H1 (cell line): ENCODE measurements around the gene BUD13. TPM values are rescaled to one million over a fixed set of nuclear protein-coding genes. Genes with fewer than 3 reads are reported as not detected.

Source experiments
- CTCF ChIA-PET: fragments of 300-600 bp; sonication (Branson Sonifier 250); formaldehyde crosslinking; loops from one replicate; lab custom pipeline; 2021; ENCODE audit not compliant: partially characterized antibody; lab: Charles Lee
- POLR2A ChIA-PET: fragments of 300-600 bp; sonication (Branson Sonifier 250); formaldehyde crosslinking; loops from one replicate; lab custom pipeline; 2021; ENCODE audit warnings: inconsistent platforms; ENCODE audit not compliant: partially characterized antibody; lab: Charles Lee
- DNase-seq, 2 experiments: peaks; one replicate each; pipeline versions ENCODE4 v3.0.0 to v3.0.0-alpha.2; 2010 to 2022; ENCODE audit warnings: low spot score in 2 of 2, low read depth in 1 of 2, mixed read lengths in 1 of 2
- FAIRE-seq: peaks from 2 replicates; lab custom pipeline; 2011; peaks lifted over from hg19 to GRCh38; lab: Jason Lieb, UNC
- H2AFZ ChIP-seq: 2 replicates; pipeline ENCODE4 v1.8.1; 2012; ENCODE audit warnings: low read length, inconsistent platforms
- H2AK5ac ChIP-seq: 2 replicates; pipeline ENCODE4 v1.6.1; 2013; ENCODE audit warnings: low read depth, low read length
- H2BK120ac ChIP-seq: replicated peaks from 2 replicates; pipeline ENCODE3; 2013; ENCODE audit warnings: low read depth, low read length, inconsistent platforms
- H2BK12ac ChIP-seq: 2 replicates; pipeline ENCODE4 v1.6.1; 2013; ENCODE audit warnings: low read depth, low read length
- H2BK15ac ChIP-seq: 2 replicates; pipeline ENCODE4 v1.6.1; 2013; ENCODE audit warnings: low read length
- H2BK20ac ChIP-seq: 2 replicates; pipeline ENCODE4 v1.6.1; 2013; ENCODE audit warnings: low read length
- H2BK5ac ChIP-seq: 2 replicates; pipeline ENCODE4 v1.6.1; 2013; ENCODE audit warnings: low read depth, low read length
- H3K14ac ChIP-seq: 2 replicates; pipeline ENCODE4 v1.6.1; 2013; ENCODE audit warnings: inconsistent platforms; ENCODE audit not compliant: insufficient read length
- H3K18ac ChIP-seq: 2 replicates; pipeline ENCODE4 v1.6.1; 2013; ENCODE audit warnings: low read length; ENCODE audit errors: extremely low read depth
- H3K23ac ChIP-seq: 2 replicates; pipeline ENCODE4 v1.6.1; 2013; ENCODE audit warnings: inconsistent platforms; ENCODE audit not compliant: insufficient read length
- H3K23me2 ChIP-seq: 2 replicates; pipeline ENCODE4 v1.6.1; 2013; ENCODE audit warnings: low read depth, low read length
- H3K27ac ChIP-seq: 2 replicates; pipeline ENCODE4 v1.6.1; 2011; ENCODE audit warnings: low read depth, low read length, inconsistent platforms
- H3K27me3 ChIP-seq, 4 experiments: replicated peaks in 1 of 4; 1 replicate in 1 of 4; 2 replicates in 3 of 4; pipeline versions ENCODE4 v1.6.1 to v1.8.1; 2011 to 2013; ENCODE audit warnings: low read length in 3 of 4, mild to moderate bottlenecking in 3 of 4, inconsistent platforms in 2 of 4, mixed read lengths in 2 of 4, moderate library complexity in 1 of 4; ENCODE audit not compliant: control insufficient read depth in 3 of 4, insufficient read depth in 3 of 4; ENCODE audit errors: extremely low read depth in 1 of 4
- H3K36me3 ChIP-seq, 4 experiments: 2 replicates each; pipeline versions ENCODE4 v1.6.1 to v1.8.1; 2011 to 2013; ENCODE audit warnings: mild to moderate bottlenecking in 4 of 4, low read length in 3 of 4, moderate library complexity in 2 of 4, control low read depth in 1 of 4, inconsistent platforms in 1 of 4; ENCODE audit not compliant: insufficient read depth in 4 of 4, control insufficient read depth in 2 of 4
- H3K4ac ChIP-seq: replicated peaks from 2 replicates; pipeline ENCODE3; 2013; ENCODE audit warnings: low read length, low read depth, mixed read lengths, inconsistent platforms; ENCODE audit not compliant: insufficient read length
- H3K4me1 ChIP-seq, 4 experiments: replicated peaks in 1 of 4; 1 replicate in 1 of 4; 2 replicates in 3 of 4; pipeline versions ENCODE4 v1.6.1 to v1.8.1; 2011 to 2013; ENCODE audit warnings: low read length in 3 of 4, inconsistent platforms in 2 of 4, mixed read lengths in 1 of 4; ENCODE audit not compliant: insufficient read depth in 4 of 4, control insufficient read depth in 3 of 4
- H3K4me2 ChIP-seq, 2 experiments: 2 replicates each; pipeline versions ENCODE4 v1.6.1 to v1.8.1; 2011 to 2013; ENCODE audit warnings: low read depth in 2 of 2, low read length in 2 of 2, control low read depth in 1 of 2, inconsistent platforms in 1 of 2, mild to moderate bottlenecking in 1 of 2; ENCODE audit not compliant: insufficient read depth in 1 of 2
- H3K4me3 ChIP-seq, 4 experiments: fragments of 200-600, 300-600 bp in 1 of 4; sonication (generic), shearing (Covaris generic), sonication (Bioruptor Twin) in 1 of 4; 2 replicates each; pipeline versions ENCODE4 v1.5.1 to v1.8.1; 2011 to 2016; ENCODE audit warnings: low read length in 4 of 4, low read depth in 3 of 4, control low read depth in 2 of 4, inconsistent platforms in 2 of 4, mild to moderate bottlenecking in 2 of 4, mixed read lengths in 1 of 4, moderate library complexity in 1 of 4; ENCODE audit not compliant: insufficient read depth in 2 of 4; ENCODE audit errors: extremely low read depth in 1 of 4
- H3K56ac ChIP-seq: replicated peaks from 2 replicates; pipeline ENCODE3; 2013; ENCODE audit warnings: low read depth, mild to moderate bottlenecking, mixed read lengths, low read length, inconsistent platforms; ENCODE audit not compliant: insufficient read length
- H3K79me1 ChIP-seq: 2 replicates; pipeline ENCODE4 v1.6.1; 2013; ENCODE audit warnings: low read depth, low read length, control low read depth
- H3K79me2 ChIP-seq, 2 experiments: 2 replicates each; pipeline versions ENCODE4 v1.6.1 to v1.8.1; 2012 to 2013; ENCODE audit warnings: low read length in 2 of 2, mild to moderate bottlenecking in 2 of 2, inconsistent platforms in 1 of 2; ENCODE audit not compliant: insufficient read depth in 2 of 2, control insufficient read depth in 1 of 2
- H3K9ac ChIP-seq, 4 experiments: replicated peaks in 1 of 4; 1 replicate in 1 of 4; 2 replicates in 3 of 4; pipeline versions ENCODE4 v1.6.1 to v1.8.1; 2011 to 2013; ENCODE audit warnings: low read depth in 3 of 4, low read length in 3 of 4, control low read depth in 2 of 4, mild to moderate bottlenecking in 2 of 4, moderate library complexity in 2 of 4, inconsistent platforms in 1 of 4; ENCODE audit errors: extremely low read depth in 1 of 4
- H3K9me3 ChIP-seq, 2 experiments: 2 replicates each; pipeline versions ENCODE4 v1.6.1 to v1.8.1; 2012 to 2013; ENCODE audit warnings: mild to moderate bottlenecking in 2 of 2, moderate library complexity in 2 of 2, control low read depth in 1 of 2, inconsistent platforms in 1 of 2, low read depth in 1 of 2, low read length in 1 of 2, mixed read lengths in 1 of 2; ENCODE audit not compliant: insufficient read depth in 2 of 2
- H4K20me1 ChIP-seq, 2 experiments: replicated peaks in 1 of 2; 2 replicates each; pipeline versions ENCODE3 to v1.8.1; 2011 to 2013; ENCODE audit warnings: inconsistent platforms in 2 of 2, low read length in 2 of 2, mild to moderate bottlenecking in 1 of 2; ENCODE audit not compliant: insufficient read depth in 2 of 2, control insufficient read depth in 1 of 2
- H4K5ac ChIP-seq: 2 replicates; pipeline ENCODE4 v1.6.1; 2013; ENCODE audit warnings: low read length, low read depth, mixed read lengths, inconsistent platforms; ENCODE audit not compliant: insufficient read length
- H4K8ac ChIP-seq: 2 replicates; pipeline ENCODE4 v1.8.0; 2013; ENCODE audit warnings: mild to moderate bottlenecking, moderate library complexity, low read length, inconsistent platforms; ENCODE audit not compliant: insufficient read depth; ENCODE audit errors: extremely low read depth
- H4K91ac ChIP-seq: replicated peaks from 2 replicates; pipeline ENCODE3; 2013; ENCODE audit warnings: low read length, mixed read lengths, inconsistent platforms; ENCODE audit not compliant: insufficient read length
- ATF2 ChIP-seq: IDR thresholded peaks from 2 replicates; pipeline ENCODE4 v1.6.1; 2012; ENCODE audit warnings: low read length, inconsistent platforms
- CBX8 ChIP-seq: fragments of 300-800, 300-1000 bp; sonication (generic); IDR thresholded peaks from 2 replicates; pipeline ENCODE4 v1.7.1; 2016; ENCODE audit warnings: low read depth, low read length, borderline replicate concordance
- EP300 ChIP-seq, 2 experiments: IDR thresholded peaks; 1 replicate in 1 of 2; 2 replicates in 1 of 2; pipeline ENCODE4 v1.6.1; 2011 to 2012; ENCODE audit warnings: low read depth in 2 of 2, low read length in 2 of 2, mild to moderate bottlenecking in 2 of 2, borderline replicate concordance in 1 of 2, inconsistent platforms in 1 of 2, moderate library complexity in 1 of 2
- GTF2F1 ChIP-seq: IDR thresholded peaks from 2 replicates; pipeline ENCODE4 v1.6.1; 2012; ENCODE audit warnings: low read depth, low read length, improper control_type of control experiment, borderline replicate concordance
- JUN ChIP-seq: IDR thresholded peaks from 2 replicates; pipeline ENCODE4 v1.6.1; 2011; ENCODE audit warnings: low read depth, mild to moderate bottlenecking, improper control_type of control experiment, low read length
- KDM4A ChIP-seq: IDR thresholded peaks from one replicate; pipeline ENCODE4 v1.7.1; 2012; ENCODE audit warnings: low read depth, mild to moderate bottlenecking, moderate library complexity, low read length, inconsistent platforms; ENCODE audit not compliant: severe bottlenecking
- MAFK ChIP-seq: IDR thresholded peaks from 2 replicates; pipeline ENCODE4 v1.6.1; 2012; ENCODE audit warnings: low read depth, mild to moderate bottlenecking, improper control_type of control experiment, low read length
- MAX ChIP-seq: IDR thresholded peaks from 2 replicates; pipeline ENCODE4 v1.6.1; 2012; ENCODE audit warnings: inconsistent platforms
- RNF2 ChIP-seq: fragments of 200-900, 300-1000 bp; sonication (generic); IDR thresholded peaks from 2 replicates; pipeline ENCODE4 v1.7.1; 2016; ENCODE audit warnings: borderline replicate concordance, low read depth, mild to moderate bottlenecking, antibody characterized with exemption, low read length; ENCODE audit not compliant: poor library complexity, severe bottlenecking; ENCODE audit errors: missing control alignments
- TAF1 ChIP-seq: IDR thresholded peaks from 2 replicates; pipeline ENCODE4 v1.6.1; 2011; ENCODE audit warnings: mild to moderate bottlenecking, low read depth, low read length
- TEAD4 ChIP-seq: IDR thresholded peaks from 2 replicates; pipeline ENCODE4 v1.6.1; 2012; ENCODE audit warnings: low read depth, low read length, inconsistent platforms, mixed read lengths
- ZNF274 ChIP-seq: IDR thresholded peaks from 2 replicates; pipeline ENCODE4 v1.7.0; 2012; ENCODE audit warnings: low read length, borderline replicate concordance; ENCODE audit errors: extremely low read depth
- WGBS, 2 experiments: shearing (Covaris generic) in 1 of 2; methylation state at CpG; one replicate each; pipeline versions ENCODE4 v1.1.6 to v1.1.7; 2013 to 2015; ENCODE audit warnings: low lambda C conversion rate in 2 of 2, mixed read lengths in 2 of 2, inconsistent platforms in 1 of 2, low coverage in 1 of 2, missing lambda C conversion rate in 1 of 2; ENCODE audit not compliant: insufficient replicate concordance in 2 of 2, insufficient coverage in 1 of 2, insufficient read length in 1 of 2; ENCODE audit errors: extremely low coverage in 1 of 2, missing lambda C conversion rate in 1 of 2; 5-methylcytosine and 5-hydroxymethylcytosine counted together
- polyA plus RNA-seq, 7 experiments: library from polyadenylated mRNA; depleted of rRNA in 3 of 7; stranded (reverse) in 5 of 7; unstranded in 2 of 7; fragments of >200 nt in 5 of 7; fragments of 200-250 nt in 2 of 7; gene quantifications; 1 replicate in 5 of 7; 2 replicates in 1 of 7; 4 replicates in 1 of 7; pipeline versions ENCODE4 v1.2.1 to v1.2.3, GENCODE V29; 2011 to 2013; ENCODE audit warnings: missing spikeins in 2 of 7, mixed read lengths in 2 of 7
- total RNA-seq: library from RNA; stranded (reverse); fragmentation: NEBNext Ultra II Directional; extraction: Animal tissue kit (Norgen Biotek cat#: 25700); gene quantifications from 2 replicates; pipeline ENCODE4 v1.2.1, GENCODE V29; 2021

The BUD13 gene
- total and polyA plus RNA-seq, 2 of the 8 experiments (the other 6 are each of a cell fraction or from before 2014, with no cell fraction given): 24.8 to 27.2 TPM

- no peaks in the 10 kb centered on the region for H3K23me2 ChIP-seq
- no peak overlapping the region for H2BK120ac ChIP-seq
- H3K79me1 ChIP-seq: no peaks in the 10 kb centered on the region
- TF ChIP-seq TAF1 (no peak), CBX8 (no peak), JUN (no peak), KDM4A (no peak), MAX (no peak), MAFK (no peak), TEAD4 (no peak), EP300 (IDR thresholded peaks at IDR 0.05; ENCODE audit: borderline replicate concordance in 1 of 2, low read depth in 2 of 2, low read length in 2 of 2) (no peak), RNF2 (no peak), ATF2 (no peak), ZNF274 (no peak), GTF2F1 (no peak)
- H4K20me1 ChIP-seq: no peaks in the 10 kb centered on the region
- H4K5ac ChIP-seq: no peak overlapping the region
- H3K4me3 ChIP-seq: no peak overlapping the region
- no peak overlapping the region for H2BK12ac ChIP-seq
- no peak overlapping the region for H3K23ac ChIP-seq
- FAIRE-seq (no peak), DNase-seq (no peak)
- no peak overlapping the region for H3K27ac ChIP-seq
- no peaks in the 10 kb centered on the region for H3K36me3 ChIP-seq
- H3K9me3 ChIP-seq: no peaks in the 10 kb centered on the region
- no peak overlapping the region for H4K8ac ChIP-seq
- no peaks in the 10 kb centered on the region for H3K27me3 ChIP-seq
- no peak overlapping the region for H3K56ac ChIP-seq
- CTCF ChIA-PET: interaction anchor here (0.6 to 2.2 kb wide), 7 partner anchors 10 to 361 kb away, joined by 3 to 7 read pairs (median 4); partner anchors contain the start of genes APOA4 and APOA5
- H3K4me1 ChIP-seq: no peaks in the 10 kb centered on the region
- no peak overlapping the region for H3K18ac ChIP-seq
- no peak overlapping the region for H4K91ac ChIP-seq
- no peak overlapping the region for H3K14ac ChIP-seq
- no peak overlapping the region for H3K4me2 ChIP-seq
- H3K9ac ChIP-seq: no peak overlapping the region
- H3K79me2 ChIP-seq: no peaks in the 10 kb centered on the region
- no peak overlapping the region for H3K4ac ChIP-seq
- no peak overlapping the region for H2BK15ac ChIP-seq
- no peak overlapping the region for H2BK5ac ChIP-seq
- WGBS, 2 experiments: 79% methylated on average over 2 of the region's 3 CpGs; no CpG with 5 or more reads in 1 of the 2 experiments
- H2BK20ac ChIP-seq: no peak overlapping the region
- POLR2A ChIA-PET: interaction anchor here (0.6 kb wide), 1 partner anchor 15 kb away, joined by 5 read pairs; no protein-coding TSS in a partner anchor
- no peak overlapping the region for H2AK5ac ChIP-seq
- H2AFZ ChIP-seq: no peak overlapping the region
These were observed 38.4 kb upstream of the BUD13 start for GRCh38 chr11:116811194-116811593.
